ENCODE results near the gene SV2A. TPM values are rescaled to one million over a fixed set of nuclear protein-coding genes. Genes with fewer than 3 reads are reported as not detected.
"Not testable (repeated sequence)": the region's sequence is repeated elsewhere in the genome, so short reads cannot be mapped to it uniquely, and the experiment has no call there.

Gene SV2A
- total RNA-seq, 4 donors from 2014 or later: 6.2 to 9.2 (median 7.1) TPM

DNA sequence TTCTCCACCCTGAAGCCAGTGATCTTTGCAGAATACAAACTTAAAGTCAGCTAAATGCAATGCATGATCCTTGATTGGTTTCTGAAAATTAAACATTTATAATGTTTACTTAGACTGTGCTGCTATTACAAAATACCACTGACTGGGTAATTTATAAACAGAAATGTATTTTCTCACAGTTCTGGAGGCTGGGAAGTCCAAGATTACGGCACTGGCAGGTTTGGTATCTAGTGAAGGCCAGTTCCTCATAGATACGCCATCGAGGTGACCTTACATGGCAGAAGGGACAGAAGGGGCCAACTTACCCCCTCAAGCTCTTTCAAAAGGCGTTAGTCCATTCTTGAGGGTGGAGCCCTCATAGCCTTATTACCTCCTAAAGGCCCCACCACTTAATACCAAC, 21.1 kb downstream of the SV2A start:
- H3K27me3 ChIP-seq: no peaks in the 10 kb centered on the region
- no peaks in the 10 kb centered on the region for H3K9me3 ChIP-seq
- H3K27ac ChIP-seq: no peak overlapping the region
- ATAC-seq: no peak
- no peak for TF ChIP-seq POLR2AphosphoS5 (IDR thresholded peaks at IDR 0.05)
- TF ChIP-seq EP300 (IDR thresholded peaks at IDR 0.05): no peak
- TF ChIP-seq, protein P1, sequence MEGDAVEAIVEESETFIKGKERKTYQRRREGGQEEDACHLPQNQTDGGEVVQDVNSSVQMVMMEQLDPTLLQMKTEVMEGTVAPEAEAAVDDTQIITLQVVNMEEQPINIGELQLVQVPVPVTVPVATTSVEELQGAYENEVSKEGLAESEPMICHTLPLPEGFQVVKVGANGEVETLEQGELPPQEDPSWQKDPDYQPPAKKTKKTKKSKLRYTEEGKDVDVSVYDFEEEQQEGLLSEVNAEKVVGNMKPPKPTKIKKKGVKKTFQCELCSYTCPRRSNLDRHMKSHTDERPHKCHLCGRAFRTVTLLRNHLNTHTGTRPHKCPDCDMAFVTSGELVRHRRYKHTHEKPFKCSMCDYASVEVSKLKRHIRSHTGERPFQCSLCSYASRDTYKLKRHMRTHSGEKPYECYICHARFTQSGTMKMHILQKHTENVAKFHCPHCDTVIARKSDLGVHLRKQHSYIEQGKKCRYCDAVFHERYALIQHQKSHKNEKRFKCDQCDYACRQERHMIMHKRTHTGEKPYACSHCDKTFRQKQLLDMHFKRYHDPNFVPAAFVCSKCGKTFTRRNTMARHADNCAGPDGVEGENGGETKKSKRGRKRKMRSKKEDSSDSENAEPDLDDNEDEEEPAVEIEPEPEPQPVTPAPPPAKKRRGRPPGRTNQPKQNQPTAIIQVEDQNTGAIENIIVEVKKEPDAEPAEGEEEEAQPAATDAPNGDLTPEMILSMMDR (IDR thresholded peaks at IDR 0.05): no peak
- no peak for TF ChIP-seq POLR2A (IDR thresholded peaks at IDR 0.05)
- H3K36me3 ChIP-seq: no peaks in the 10 kb centered on the region
- no peak overlapping the region for H3K4me3 ChIP-seq
- peaks cover 3 to 13% (median 4%) of the 10 kb centered on the region in 3 donors for H3K4me1 ChIP-seq
- WGBS, 2 donors (ENCODE audit: low coverage in 1 of 2): 100% methylated on average over 1 to 4 of the region's 4 CpGs

DNA sequence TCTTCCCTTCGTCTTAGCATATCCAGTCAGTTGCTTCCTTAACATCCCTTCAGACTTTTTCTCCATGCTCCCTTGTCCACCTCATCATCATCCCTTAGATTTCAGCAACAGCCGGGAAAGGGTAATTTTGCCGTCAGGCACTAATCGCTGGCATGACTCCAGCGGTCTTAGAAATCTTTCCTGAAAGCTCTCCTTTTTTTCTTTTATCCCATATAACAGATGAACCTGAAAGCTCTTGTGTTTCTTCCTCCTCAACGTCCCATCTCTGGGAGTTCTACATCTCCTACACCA, 28.7 kb downstream of the SV2A start:
- H3K4me3 ChIP-seq: peak overlapping the region; percentile 83 to 94

DNA sequence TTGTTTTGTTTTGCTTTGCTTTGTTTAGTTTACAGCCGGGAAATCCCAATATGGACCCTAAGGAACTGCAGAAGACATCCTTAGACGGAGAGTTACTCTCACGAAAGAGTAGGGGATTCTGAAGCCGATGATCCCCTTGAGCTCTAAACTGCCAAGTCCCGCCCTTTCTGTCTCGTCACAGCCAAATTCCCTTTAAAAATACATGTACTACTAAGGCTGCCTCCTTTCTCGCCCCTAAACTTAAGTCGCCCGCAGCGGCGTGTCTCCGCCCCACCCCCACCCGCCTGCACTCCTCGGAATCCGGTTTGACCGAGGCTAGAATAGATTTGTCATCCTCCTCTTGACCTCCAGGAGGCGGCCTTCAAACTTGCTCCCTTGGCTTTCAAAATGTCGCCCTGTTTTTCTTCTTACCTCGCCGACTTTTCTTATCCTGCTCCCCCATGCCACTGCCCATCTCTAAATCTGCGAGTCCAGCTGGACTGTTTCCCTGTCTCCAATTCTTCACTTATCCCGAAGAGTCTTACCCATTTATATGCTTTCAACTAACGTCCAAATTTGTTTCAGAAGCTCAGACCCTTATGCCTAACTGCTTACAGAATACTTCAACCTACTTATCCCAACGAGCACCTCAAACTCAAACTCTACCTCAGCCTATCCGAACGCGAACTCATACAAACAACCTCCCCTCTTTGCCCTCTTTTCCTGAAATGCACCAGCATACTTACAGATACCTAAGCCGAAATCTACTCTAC, 29.2 kb downstream of the SV2A start:
- Histone ChIP-seq H3K27ac (peak overlapping the region; percentile 98 to 100 (median 100)), H3K4me3 (peak overlapping the region; percentile 83 to 94), H3K27me3 (no peaks in the 10 kb centered on the region), H3K4me1 (peaks cover 4 to 31% (median 5%) of the 10 kb centered on the region in 3 donors), H3K9me3 (no peaks in the 10 kb centered on the region), H3K36me3 (no peaks in the 10 kb centered on the region)
- TF ChIP-seq EP300 (IDR thresholded peaks at IDR 0.05): no peak
- no peak for TF ChIP-seq POLR2A (IDR thresholded peaks at IDR 0.05)
- peak; percentile 28 for TF ChIP-seq POLR2AphosphoS5 (IDR thresholded peaks at IDR 0.05)
- TF ChIP-seq, protein P1 (IDR thresholded peaks at IDR 0.05): peak; percentile 13 to 78 (median 62)
- peak; percentile 42 for ATAC-seq
- 1% methylated on average over 27 to 28 of the region's 28 CpGs for WGBS, 2 donors (ENCODE audit: low coverage in 1 of 2)

More for the DNA sequence above, 28.7 kb downstream of the SV2A start:
- peak overlapping the region; percentile 98 to 100 (median 100) for H3K27ac ChIP-seq
- no peaks in the 10 kb centered on the region for H3K36me3 ChIP-seq
- 8 to 13% methylated on average over 6 of the region's 6 CpGs for WGBS, 2 donors (ENCODE audit: low coverage in 1 of 2)
- ATAC-seq: no peak
- H3K4me1 ChIP-seq: peaks cover 4 to 26% (median 5%) of the 10 kb centered on the region in 3 donors
- H3K9me3 ChIP-seq: no peaks in the 10 kb centered on the region
- TF ChIP-seq, protein P1 (IDR thresholded peaks at IDR 0.05): no peak
- TF ChIP-seq EP300 (IDR thresholded peaks at IDR 0.05) (no peak), POLR2A (IDR thresholded peaks at IDR 0.05) (no peak), POLR2AphosphoS5 (IDR thresholded peaks at IDR 0.05) (no peak)
- H3K27me3 ChIP-seq: no peaks in the 10 kb centered on the region

DNA sequence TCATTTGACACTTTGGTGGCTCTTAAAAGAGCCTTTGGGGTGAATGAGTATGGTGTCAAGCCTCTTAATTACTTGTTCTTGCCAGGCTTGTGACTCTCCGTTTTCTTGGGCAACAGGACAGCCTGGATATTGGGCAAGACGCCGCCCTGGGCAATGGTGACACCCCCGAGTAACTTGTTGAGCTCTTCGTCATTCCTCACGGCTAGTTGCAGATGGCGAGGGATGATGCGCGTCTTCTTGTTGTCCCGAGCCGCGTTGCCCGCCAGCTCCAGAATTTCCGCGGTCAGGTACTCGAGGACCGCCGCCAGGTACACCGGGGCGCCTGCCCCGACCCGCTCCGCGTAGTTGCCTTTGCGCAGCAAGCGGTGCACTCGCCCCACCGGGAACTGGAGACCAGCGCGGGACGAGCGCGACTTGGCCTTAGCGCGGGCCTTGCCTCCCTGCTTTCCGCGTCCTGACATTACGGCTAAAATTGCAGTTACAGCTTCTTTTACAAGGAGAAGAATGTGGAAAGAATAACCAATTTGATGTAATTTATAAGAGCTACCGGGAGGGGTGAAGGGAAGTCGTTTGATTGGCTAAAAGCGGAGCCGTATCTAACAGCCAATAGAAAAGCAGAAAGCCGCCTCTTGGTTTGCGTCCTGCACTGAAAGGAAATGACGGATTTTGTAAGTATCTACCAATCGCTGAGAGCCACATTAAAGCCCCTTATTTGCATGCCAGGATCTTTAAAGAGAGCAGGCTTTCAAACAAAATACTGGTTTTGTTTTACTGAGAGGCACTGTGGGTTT, 30.0 kb downstream of the SV2A start:
- no peaks in the 10 kb centered on the region for H3K36me3 ChIP-seq
- peak overlapping the region; percentile 98 to 100 (median 100) for H3K27ac ChIP-seq
- H3K9me3 ChIP-seq: no peaks in the 10 kb centered on the region
- TF ChIP-seq EP300 (IDR thresholded peaks at IDR 0.05) (no peak), POLR2A (IDR thresholded peaks at IDR 0.05) (peak; percentile 99), POLR2AphosphoS5 (IDR thresholded peaks at IDR 0.05) (peak; percentile 100)
- TF ChIP-seq, protein P1 (IDR thresholded peaks at IDR 0.05): peak in 2 of 4 experiments; percentile 31 to 45
- peaks cover 4 to 39% (median 5%) of the 10 kb centered on the region in 3 donors for H3K4me1 ChIP-seq
- H3K4me3 ChIP-seq: peak overlapping the region; percentile 83 to 94
- no peaks in the 10 kb centered on the region for H3K27me3 ChIP-seq
- ATAC-seq: peak; percentile 75
- WGBS, 2 donors (ENCODE audit: low coverage in 1 of 2): 0 to 3% methylated on average over 13 of the region's 46 CpGs

DNA sequence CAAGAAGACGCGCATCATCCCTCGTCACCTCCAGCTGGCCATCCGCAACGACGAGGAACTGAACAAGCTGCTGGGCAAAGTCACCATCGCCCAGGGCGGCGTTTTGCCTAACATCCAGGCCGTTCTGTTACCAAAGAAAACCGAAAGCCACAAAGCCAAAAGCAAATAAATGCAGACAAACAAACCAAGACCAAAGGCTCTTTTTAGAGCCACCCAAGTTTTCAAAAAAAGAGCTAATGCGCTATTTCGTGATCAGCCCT, 30.5 kb downstream of the SV2A start:
- 0 to 8% methylated on average over 2 of the region's 13 CpGs for WGBS, 2 donors (ENCODE audit: low coverage in 1 of 2)
- H3K4me1 ChIP-seq: peaks cover 4 to 39% (median 5%) of the 10 kb centered on the region in 3 donors
- H3K9me3 ChIP-seq, H3K27me3 ChIP-seq, H3K36me3 ChIP-seq, ATAC-seq: not testable (repeated sequence)
- H3K4me3 ChIP-seq: peak overlapping the region; percentile 83 to 94
- H3K27ac ChIP-seq: peak overlapping the region; percentile 98 to 100 (median 100)

Data from gastroesophageal sphincter (tissue), 4 donors.